BE2C (cell line): ENCODE data around the gene ZMYND8.
"Not testable (repeated sequence)": the region's sequence is repeated elsewhere in the genome, so short reads cannot be mapped to it uniquely, and the experiment has no call there.

Source experiments
- DNase-seq: peaks from one replicate; pipeline ENCODE4 v3.0.0-alpha.2; 2020
- H3K27me3 ChIP-seq: fragments of 250-450 bp; sonication (Bioruptor Pico); 2 replicates; pipeline ENCODE4 v1.5.1; 2020; ENCODE audit warnings: mild to moderate bottlenecking
- H3K36me3 ChIP-seq: fragments of 250-450 bp; sonication (Bioruptor Pico); 2 replicates; pipeline ENCODE4 v1.5.1; 2020; ENCODE audit warnings: mild to moderate bottlenecking
- H3K4me1 ChIP-seq: fragments of 250-450 bp; sonication (Bioruptor Pico); 2 replicates; pipeline ENCODE4 v1.5.1; 2020
- H3K4me3 ChIP-seq: 2 replicates; pipeline ENCODE4 v1.5.1; 2011; ENCODE audit warnings: low read depth, low read length
- H3K9me3 ChIP-seq: fragments of 250-450 bp; sonication (Bioruptor Pico); 2 replicates; pipeline ENCODE4 v1.5.1; 2020
- TF ChIP-seq, protein P1 (sequence below): IDR thresholded peaks from 2 replicates; pipeline ENCODE4 v1.5.1; 2012; ENCODE audit warnings: mild to moderate bottlenecking, low read depth, low read length

Gene ZMYND8

DNA sequence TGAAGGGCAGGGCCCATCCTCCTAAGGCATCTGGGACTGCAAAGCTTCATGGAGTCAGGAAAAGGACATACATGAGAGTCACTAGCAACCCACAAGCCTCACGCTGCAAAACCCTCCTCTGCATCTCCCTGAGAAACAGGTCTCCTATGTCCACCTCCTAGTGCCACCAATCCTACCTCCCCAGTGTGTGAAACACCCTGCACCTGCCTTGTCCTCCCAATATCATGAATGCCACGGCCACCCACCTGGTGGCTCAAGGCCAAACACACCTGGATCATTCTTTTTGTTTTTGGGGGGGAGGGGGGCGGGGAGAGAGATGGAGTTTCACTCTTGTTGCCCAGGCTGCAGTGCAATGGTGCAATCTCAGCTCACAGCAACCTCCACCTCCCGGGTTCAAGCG lies 90.5 kb downstream of the ZMYND8 start:
- TF ChIP-seq, protein P1, sequence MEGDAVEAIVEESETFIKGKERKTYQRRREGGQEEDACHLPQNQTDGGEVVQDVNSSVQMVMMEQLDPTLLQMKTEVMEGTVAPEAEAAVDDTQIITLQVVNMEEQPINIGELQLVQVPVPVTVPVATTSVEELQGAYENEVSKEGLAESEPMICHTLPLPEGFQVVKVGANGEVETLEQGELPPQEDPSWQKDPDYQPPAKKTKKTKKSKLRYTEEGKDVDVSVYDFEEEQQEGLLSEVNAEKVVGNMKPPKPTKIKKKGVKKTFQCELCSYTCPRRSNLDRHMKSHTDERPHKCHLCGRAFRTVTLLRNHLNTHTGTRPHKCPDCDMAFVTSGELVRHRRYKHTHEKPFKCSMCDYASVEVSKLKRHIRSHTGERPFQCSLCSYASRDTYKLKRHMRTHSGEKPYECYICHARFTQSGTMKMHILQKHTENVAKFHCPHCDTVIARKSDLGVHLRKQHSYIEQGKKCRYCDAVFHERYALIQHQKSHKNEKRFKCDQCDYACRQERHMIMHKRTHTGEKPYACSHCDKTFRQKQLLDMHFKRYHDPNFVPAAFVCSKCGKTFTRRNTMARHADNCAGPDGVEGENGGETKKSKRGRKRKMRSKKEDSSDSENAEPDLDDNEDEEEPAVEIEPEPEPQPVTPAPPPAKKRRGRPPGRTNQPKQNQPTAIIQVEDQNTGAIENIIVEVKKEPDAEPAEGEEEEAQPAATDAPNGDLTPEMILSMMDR, result no peak
- H3K4me3 ChIP-seq, result no peak overlapping the region
- H3K4me1 ChIP-seq, result peaks cover 17% of the 10 kb centered on the region
- no peaks in the 10 kb centered on the region for H3K9me3 ChIP-seq
- peaks cover 56% of the 10 kb centered on the region for H3K36me3 ChIP-seq
- no peaks in the 10 kb centered on the region for H3K27me3 ChIP-seq
- DNase-seq, result no peak

DNA sequence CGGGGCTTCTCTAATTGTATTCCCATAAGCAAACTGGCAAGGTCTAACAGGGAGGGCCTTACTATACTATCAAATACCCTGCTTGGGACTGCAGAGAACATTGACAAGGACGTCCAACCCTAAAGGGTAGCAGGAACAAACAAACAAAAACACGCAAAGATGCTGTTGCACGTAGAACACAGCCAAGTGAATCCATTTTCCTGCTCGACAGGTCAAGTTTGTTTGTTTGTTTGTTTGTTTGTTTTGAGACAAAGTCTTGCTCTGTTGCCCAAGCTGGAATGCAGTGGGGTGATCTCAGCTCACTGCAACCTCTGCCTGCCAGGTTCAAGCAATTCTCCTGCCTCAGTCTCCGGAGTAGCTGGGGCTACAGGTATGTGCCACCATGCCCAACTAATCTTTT lies 91.3 kb downstream of the ZMYND8 start:
- peaks cover 17% of the 10 kb centered on the region for H3K4me1 ChIP-seq
- TF ChIP-seq, protein P1, result no peak
- DNase-seq, result no peak
- peaks cover 64% of the 10 kb centered on the region for H3K36me3 ChIP-seq
- H3K9me3 ChIP-seq, result no peaks in the 10 kb centered on the region
- H3K27me3 ChIP-seq, result no peaks in the 10 kb centered on the region
- H3K4me3 ChIP-seq, result no peak overlapping the region

DNA sequence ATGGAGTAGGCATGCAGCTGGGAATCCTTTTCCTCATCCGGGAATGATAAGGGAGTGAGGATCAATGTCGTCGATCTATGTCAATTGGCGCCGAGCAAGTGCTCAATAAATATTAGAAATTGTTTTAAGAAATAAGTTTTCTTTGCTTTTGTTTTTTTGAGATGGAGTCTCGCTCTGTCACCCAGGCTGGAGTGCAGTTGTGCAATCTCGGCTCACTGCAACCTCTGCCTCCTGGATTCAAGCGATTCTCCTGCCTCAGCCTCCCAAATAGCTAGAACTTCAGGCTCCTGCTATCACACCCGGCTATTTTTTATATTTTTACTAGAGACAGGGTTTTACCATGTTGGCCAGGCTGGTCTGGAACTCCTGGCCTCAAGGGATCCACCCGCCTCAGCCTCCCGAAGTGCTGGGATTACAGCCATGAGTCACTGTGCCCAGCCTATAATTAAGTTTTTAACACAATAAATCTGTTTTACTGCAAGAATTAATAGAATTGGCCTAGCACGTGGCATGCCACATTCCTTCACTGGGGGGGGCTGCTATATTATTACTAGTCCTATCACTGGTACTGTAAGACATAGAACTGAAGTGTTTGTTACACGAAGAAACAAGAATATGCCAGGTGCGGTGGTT lies 92.2 kb downstream of the ZMYND8 start:
- H3K9me3 ChIP-seq, DNase-seq, H3K27me3 ChIP-seq, H3K4me3 ChIP-seq: not testable (repeated sequence)
- Histone ChIP-seq H3K4me1 (peaks cover 17% of the 10 kb centered on the region), H3K36me3 (peaks cover 66% of the 10 kb centered on the region)

DNA sequence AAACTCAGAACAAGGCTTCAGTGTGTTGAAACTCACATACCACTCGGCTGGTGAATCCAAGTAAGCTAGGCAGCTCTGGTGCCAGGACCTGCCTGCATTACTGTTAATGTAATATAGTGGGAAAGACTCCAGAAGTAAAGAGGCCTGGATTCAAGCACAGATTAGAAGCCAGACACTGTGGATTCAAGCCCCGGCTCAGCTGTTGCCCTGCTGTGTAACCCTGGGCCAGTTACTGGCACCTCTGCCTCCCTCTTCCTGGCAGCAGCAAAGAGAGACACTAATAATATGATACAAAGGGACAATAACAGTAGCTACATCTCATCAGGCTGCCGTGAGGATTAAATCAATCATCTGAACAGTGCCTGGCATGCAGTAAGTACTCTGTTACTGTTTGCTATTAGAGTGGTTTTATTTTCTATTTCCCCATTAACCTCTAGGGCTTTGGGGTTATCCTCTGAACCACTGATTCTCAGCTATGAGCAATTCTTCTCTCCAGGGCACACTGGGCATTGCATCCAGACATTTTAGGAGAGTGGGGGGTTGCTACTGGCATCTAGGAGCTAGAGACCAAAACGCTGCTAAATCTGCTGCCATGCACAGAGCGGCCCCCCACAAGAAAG lies 92.9 kb downstream of the ZMYND8 start:
- Histone ChIP-seq H3K4me3 (no peak overlapping the region), H3K4me1 (peaks cover 17% of the 10 kb centered on the region), H3K9me3 (no peaks in the 10 kb centered on the region), H3K36me3 (peaks cover 66% of the 10 kb centered on the region), H3K27me3 (no peaks in the 10 kb centered on the region)
- TF ChIP-seq, protein P1, result no peak
- peak; percentile 84 for DNase-seq

DNA sequence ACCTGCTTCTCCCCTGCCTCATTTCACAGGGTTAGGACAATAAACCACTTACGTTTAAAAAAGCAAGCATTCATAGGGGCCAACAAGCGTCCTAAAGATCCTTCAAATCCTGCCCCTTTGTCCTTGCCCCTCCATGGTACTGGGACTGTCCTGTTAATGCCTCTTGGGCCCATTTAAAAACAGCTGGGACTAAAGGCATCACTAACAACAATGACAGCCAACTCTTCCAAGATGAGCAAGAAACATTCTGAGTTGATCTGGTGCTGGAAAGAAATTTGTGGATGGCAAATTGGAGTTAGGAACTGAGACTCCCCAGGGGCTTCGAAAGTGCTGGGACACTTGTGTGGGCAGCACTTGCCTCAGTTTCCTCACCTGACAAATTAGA lies 93.4 kb downstream of the ZMYND8 start:
- no peaks in the 10 kb centered on the region for H3K27me3 ChIP-seq
- TF ChIP-seq, protein P1, result no peak
- H3K36me3 ChIP-seq, result peaks cover 68% of the 10 kb centered on the region
- DNase-seq, result no peak
- H3K9me3 ChIP-seq, result no peaks in the 10 kb centered on the region
- H3K4me3 ChIP-seq, result no peak overlapping the region
- peaks cover 17% of the 10 kb centered on the region for H3K4me1 ChIP-seq

DNA sequence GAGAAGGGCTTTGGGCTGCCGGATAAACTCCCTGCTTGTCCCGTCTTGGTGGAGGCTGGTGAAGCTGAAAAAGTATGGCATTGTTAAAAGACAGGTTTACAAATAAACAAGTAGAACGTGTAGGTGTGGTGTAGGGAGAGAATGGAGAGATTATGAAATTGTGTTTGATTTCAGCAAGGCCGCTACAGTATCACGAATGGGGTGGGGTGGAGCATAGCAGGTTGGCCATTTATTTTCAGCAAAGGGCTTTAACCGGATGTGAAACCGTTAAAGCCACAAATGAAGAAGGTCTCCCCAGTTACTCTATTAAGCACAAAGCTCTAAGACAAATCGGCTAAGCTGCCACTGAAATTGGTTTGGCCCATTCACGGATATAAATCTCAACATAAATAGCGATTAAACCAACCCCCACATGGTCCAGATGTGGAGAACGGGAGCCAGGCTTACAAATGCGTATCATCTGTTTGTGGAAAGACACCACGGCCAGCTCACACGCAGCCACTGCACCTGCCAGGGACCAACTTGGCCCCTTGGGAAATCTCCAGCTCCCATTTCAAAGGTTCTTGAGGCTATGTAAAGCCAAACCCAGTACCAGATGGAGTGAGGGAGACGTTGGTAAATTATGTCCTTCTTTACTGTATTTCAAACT lies 94.0 kb downstream of the ZMYND8 start:
- Histone ChIP-seq H3K4me1 (peaks cover 17% of the 10 kb centered on the region), H3K9me3 (no peaks in the 10 kb centered on the region), H3K36me3 (peaks cover 69% of the 10 kb centered on the region), H3K4me3 (no peak overlapping the region), H3K27me3 (no peaks in the 10 kb centered on the region)
- peak; percentile 75 for DNase-seq
- TF ChIP-seq, protein P1, result no peak
